Endothelial cell of umbilical vein (primary cell): ENCODE results near the gene TUT7. TPM values are rescaled to one million over a fixed set of nuclear protein-coding genes. Genes with fewer than 3 reads are reported as not detected.

Experiments used
- BruUV-seq: library from RNA; stranded (reverse); fragments of 400-500 nt; replicated peaks from 2 replicates; lab custom pipeline; 2021; lab: Mats Ljungman, UMichigan
- CTCF ChIA-PET: fragments of 300-600, 350-600 bp; sonication (Branson Sonifier 250); formaldehyde crosslinking; loops from one replicate; lab custom pipeline; 2021; ENCODE audit warnings: antibody characterized with exemption, inconsistent platforms; lab: Charles Lee
- POLR2A ChIA-PET: fragments of 300-600, 350-600 bp; sonication (Branson Sonifier 250); formaldehyde crosslinking; loops from one replicate; lab custom pipeline; 2021; ENCODE audit warnings: antibody characterized with exemption, inconsistent platforms; lab: Charles Lee
- DNase-seq: peaks from one replicate; pipeline ENCODE4 v3.0.0-alpha.2; 2011; ENCODE audit warnings: low read depth, low spot score
- FAIRE-seq: peaks from 2 replicates; lab custom pipeline; 2011; peaks lifted over from hg19 to GRCh38; lab: Jason Lieb, UNC
- H2AFZ ChIP-seq: 2 replicates; pipeline ENCODE4 v1.6.0; 2012; ENCODE audit warnings: low read depth, low read length, control low read depth, inconsistent platforms
- H3K27ac ChIP-seq: 2 replicates; pipeline ENCODE4 v1.5.1; 2011; ENCODE audit warnings: low read depth, mild to moderate bottlenecking, control low read depth, low read length, moderate library complexity; ENCODE audit not compliant: insufficient read depth
- H3K27me3 ChIP-seq, 2 experiments: 2 replicates each; pipeline versions ENCODE4 v1.6.0 to v1.6.1; 2011; ENCODE audit warnings: low read length in 2 of 2, mixed read lengths in 1 of 2; ENCODE audit not compliant: control insufficient read depth in 2 of 2, insufficient read depth in 2 of 2
- H3K36me3 ChIP-seq, 2 experiments: 2 replicates in 1 of 2; 3 replicates in 1 of 2; pipeline ENCODE4 v1.5.1; 2011; ENCODE audit warnings: low read length in 2 of 2, mild to moderate bottlenecking in 1 of 2, moderate library complexity in 1 of 2; ENCODE audit not compliant: control insufficient read depth in 2 of 2, insufficient read depth in 2 of 2; ENCODE audit errors: extremely low read depth in 1 of 2
- H3K4me1 ChIP-seq: 3 replicates; pipeline ENCODE4 v1.5.1; 2011; ENCODE audit warnings: mild to moderate bottlenecking, low read length; ENCODE audit not compliant: control insufficient read depth, insufficient read depth; ENCODE audit errors: extremely low read depth
- H3K4me2 ChIP-seq: 2 replicates; pipeline ENCODE4 v1.6.1; 2011; ENCODE audit warnings: low read length, control low read depth, mixed read lengths; ENCODE audit not compliant: insufficient read depth
- H3K4me3 ChIP-seq, 3 experiments: fragments of 200-600 bp in 1 of 3; sonication (generic), shearing (Covaris generic) in 1 of 3; replicated peaks in 1 of 3; 2 replicates each; pipeline ENCODE4 v1.5.1; 2011 to 2016; ENCODE audit warnings: control low read depth in 3 of 3, low read length in 3 of 3, mild to moderate bottlenecking in 2 of 3, inconsistent platforms in 1 of 3, low read depth in 1 of 3, moderate library complexity in 1 of 3; ENCODE audit not compliant: insufficient read depth in 1 of 3
- H3K79me2 ChIP-seq: 2 replicates; pipeline ENCODE4 v1.6.0; 2012; ENCODE audit warnings: low read length, inconsistent platforms; ENCODE audit not compliant: control insufficient read depth, insufficient read depth
- H3K9ac ChIP-seq: replicated peaks from 2 replicates; pipeline ENCODE3; 2011; ENCODE audit warnings: low read length, control low read depth; ENCODE audit not compliant: insufficient read depth; ENCODE audit errors: extremely low read depth
- H3K9me1 ChIP-seq: replicated peaks from 3 replicates; pipeline ENCODE4 v1.6.0; 2011; ENCODE audit warnings: mild to moderate bottlenecking, low read length; ENCODE audit not compliant: control insufficient read depth, insufficient read depth; ENCODE audit errors: extremely low read depth
- H3K9me3 ChIP-seq: replicated peaks from 2 replicates; pipeline ENCODE4 v1.5.1; 2012; ENCODE audit warnings: low read length, inconsistent platforms; ENCODE audit not compliant: control insufficient read depth, insufficient read depth
- H4K20me1 ChIP-seq: replicated peaks from 2 replicates; pipeline ENCODE3; 2011; ENCODE audit warnings: mild to moderate bottlenecking, low read length; ENCODE audit not compliant: control insufficient read depth, insufficient read depth; ENCODE audit errors: extremely low read depth
- EZH2 ChIP-seq: IDR thresholded peaks from 2 replicates; pipeline ENCODE4 v1.6.1; 2012; ENCODE audit warnings: borderline replicate concordance, low read depth, mild to moderate bottlenecking, moderate library complexity, low read length, inconsistent platforms; ENCODE audit not compliant: severe bottlenecking
- FOS ChIP-seq: IDR thresholded peaks from 2 replicates; pipeline ENCODE4 v1.6.1; 2011; ENCODE audit warnings: mild to moderate bottlenecking, low read length, moderate library complexity, borderline replicate concordance; ENCODE audit not compliant: insufficient read depth
- GATA2 ChIP-seq: IDR thresholded peaks from 2 replicates; pipeline ENCODE4 v1.7.0; 2011; ENCODE audit warnings: low read depth, mild to moderate bottlenecking, moderate library complexity, mixed read lengths, low read length; ENCODE audit not compliant: insufficient read length, insufficient read depth
- JUN ChIP-seq: IDR thresholded peaks from 2 replicates; pipeline ENCODE4 v1.6.1; 2011; ENCODE audit warnings: borderline replicate concordance, low read depth; ENCODE audit not compliant: insufficient read length, insufficient read depth
- MYC ChIP-seq: IDR thresholded peaks from one replicate; pipeline ENCODE4 v1.6.1; 2011; ENCODE audit warnings: mild to moderate bottlenecking, low read depth, low read length
- POLR2A ChIP-seq: IDR thresholded peaks from 2 replicates; pipeline ENCODE4 v1.6.1; 2012; ENCODE audit warnings: low read depth, mild to moderate bottlenecking, control low read depth, low read length
- POLR2AphosphoS5 ChIP-seq: IDR thresholded peaks from 2 replicates; pipeline ENCODE4 v1.6.1; 2012; ENCODE audit warnings: low read depth, mild to moderate bottlenecking, control low read depth, low read length, moderate library complexity; ENCODE audit not compliant: insufficient read depth
- dilution Hi-C: fragments of 300-500 bp; cut with MboI; formaldehyde crosslinking; loops from one replicate; pipeline ENCODE4 v1.15.0; 2019; ENCODE audit warnings: low sequenced_read_pairs; ENCODE audit not compliant: extremely low pct_ligation_motif_present
- intact Hi-C: fragments of 100-400 bp; cut with micrococcal nuclease; formaldehyde crosslinking; loops from one replicate; pipeline ENCODE4 v1.10.0; 2022
- polyA plus RNA-seq, 4 experiments: library from polyadenylated mRNA; depleted of rRNA in 3 of 4; stranded (reverse) in 3 of 4; unstranded in 1 of 4; fragments of >200 nt; gene quantifications; 2 replicates each; pipeline versions ENCODE4 v1.2.1 to v1.2.3, GENCODE V29; 2011 to 2012; ENCODE audit warnings: missing spikeins in 1 of 4
- total RNA-seq: library from RNA; stranded (reverse); gene quantifications from 2 replicates; pipeline ENCODE4 v1.2.3, GENCODE V29; 2021
- TF ChIP-seq, protein P1 (sequence below): IDR thresholded peaks from 2 replicates; pipeline ENCODE4 v1.6.1; 2011; ENCODE audit not compliant: insufficient read depth, insufficient read length
- TF ChIP-seq, protein P2 (sequence below), 2 donors: IDR thresholded peaks; 1 replicate in 1 of 2; 2 replicates in 1 of 2; pipeline ENCODE4 v1.5.1; 2011; ENCODE audit warnings: low read length in 2 of 2, mild to moderate bottlenecking in 2 of 2, moderate library complexity in 2 of 2, control low read depth in 1 of 2, inconsistent platforms in 1 of 2, low read depth in 1 of 2; ENCODE audit not compliant: insufficient read depth in 1 of 2; ENCODE audit errors: extremely low read depth in 1 of 2

The TUT7 gene
- total and polyA plus RNA-seq, 2 donors (not counting 3 experiments of a cell fraction or from before 2014, with no cell fraction given) = 5.1 to 19.0 TPM

DNA sequence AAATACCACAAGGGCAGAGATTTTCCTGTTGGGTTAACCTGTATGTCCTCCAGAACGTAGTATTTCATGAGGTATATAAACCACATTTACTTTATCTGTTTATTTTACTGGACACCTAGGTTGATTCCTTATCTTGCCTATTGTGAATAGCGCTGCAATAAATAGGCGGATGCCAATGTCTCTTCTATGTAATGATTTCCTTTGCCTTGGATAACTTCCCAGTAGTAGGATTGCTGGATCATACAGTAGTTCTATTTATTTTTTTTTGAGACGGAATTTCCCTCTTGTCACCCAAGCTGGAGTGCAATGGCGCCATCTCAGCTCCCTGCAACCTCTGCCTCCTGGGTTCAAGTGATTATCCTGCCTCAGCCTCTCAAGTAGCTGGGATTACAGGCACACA lies 15.6 kb upstream of the TUT7 start:
- Histone ChIP-seq H3K27ac (no peak overlapping the region), H3K9me3 (no peaks in the 10 kb centered on the region), H3K9me1 (no peaks in the 10 kb centered on the region), H3K79me2 (no peaks in the 10 kb centered on the region), H3K4me1 (no peaks in the 10 kb centered on the region), H3K4me3 (no peak overlapping the region), H3K4me2 (no peak overlapping the region), H4K20me1 (no peaks in the 10 kb centered on the region), H3K36me3 (no peaks in the 10 kb centered on the region), H3K9ac (no peak overlapping the region), H3K27me3 (no peaks in the 10 kb centered on the region), H2AFZ (no peak overlapping the region)
- dilution Hi-C loops (no loop called here), intact Hi-C loops (no loop called here)
- FAIRE-seq (no peak), DNase-seq (no peak)
- POLR2A ChIA-PET = no interaction called here
- BruUV-seq = no TSS peak
- TF ChIP-seq JUN (no peak), POLR2A (no peak), POLR2AphosphoS5 (no peak), GATA2 (no peak), EZH2 (no peak), MYC (no peak), FOS (no peak)
- TF ChIP-seq, protein P1, sequence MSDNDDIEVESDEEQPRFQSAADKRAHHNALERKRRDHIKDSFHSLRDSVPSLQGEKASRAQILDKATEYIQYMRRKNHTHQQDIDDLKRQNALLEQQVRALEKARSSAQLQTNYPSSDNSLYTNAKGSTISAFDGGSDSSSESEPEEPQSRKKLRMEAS = no peak
- TF ChIP-seq, protein P2, sequence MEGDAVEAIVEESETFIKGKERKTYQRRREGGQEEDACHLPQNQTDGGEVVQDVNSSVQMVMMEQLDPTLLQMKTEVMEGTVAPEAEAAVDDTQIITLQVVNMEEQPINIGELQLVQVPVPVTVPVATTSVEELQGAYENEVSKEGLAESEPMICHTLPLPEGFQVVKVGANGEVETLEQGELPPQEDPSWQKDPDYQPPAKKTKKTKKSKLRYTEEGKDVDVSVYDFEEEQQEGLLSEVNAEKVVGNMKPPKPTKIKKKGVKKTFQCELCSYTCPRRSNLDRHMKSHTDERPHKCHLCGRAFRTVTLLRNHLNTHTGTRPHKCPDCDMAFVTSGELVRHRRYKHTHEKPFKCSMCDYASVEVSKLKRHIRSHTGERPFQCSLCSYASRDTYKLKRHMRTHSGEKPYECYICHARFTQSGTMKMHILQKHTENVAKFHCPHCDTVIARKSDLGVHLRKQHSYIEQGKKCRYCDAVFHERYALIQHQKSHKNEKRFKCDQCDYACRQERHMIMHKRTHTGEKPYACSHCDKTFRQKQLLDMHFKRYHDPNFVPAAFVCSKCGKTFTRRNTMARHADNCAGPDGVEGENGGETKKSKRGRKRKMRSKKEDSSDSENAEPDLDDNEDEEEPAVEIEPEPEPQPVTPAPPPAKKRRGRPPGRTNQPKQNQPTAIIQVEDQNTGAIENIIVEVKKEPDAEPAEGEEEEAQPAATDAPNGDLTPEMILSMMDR (IDR thresholded peaks at IDR 0.05; ENCODE audit: extremely low read depth in 1 of 2, insufficient read depth in 1 of 2, low read depth in 1 of 2, low read length in 2 of 2) = no peak
- CTCF ChIA-PET = no interaction called here
